ENCODE data around the gene ST7L. TPM values are rescaled to one million over a fixed set of nuclear protein-coding genes. Genes with fewer than 3 reads are reported as not detected.

Gene ST7L
- polyA plus RNA-seq, 2 of the 4 experiments (the other 2 are of a cell fraction): 10.5 to 10.8 TPM

DNA sequence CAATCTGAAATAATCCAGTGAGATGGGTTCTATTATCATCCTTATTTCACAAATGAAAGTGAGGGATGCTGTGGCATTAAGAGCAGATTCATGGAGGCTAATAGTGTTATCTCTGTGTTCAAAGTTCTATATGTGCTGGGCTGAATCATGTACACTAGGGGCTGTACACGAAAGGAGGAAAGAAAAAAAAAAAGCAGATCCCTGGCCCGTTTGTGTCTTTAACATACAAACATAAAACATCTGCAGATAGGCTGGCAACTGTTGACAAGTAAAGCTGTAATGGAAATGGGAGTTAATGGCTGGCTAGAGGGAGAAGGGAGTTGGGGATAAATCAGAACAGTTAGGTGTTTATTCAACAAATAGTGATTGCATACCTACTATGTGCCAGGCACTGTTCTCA, 107.0 kb downstream of the ST7L start:
- Histone ChIP-seq H3K4me2 (no peak overlapping the region), H3K4me1 (peaks cover 9% of the 10 kb centered on the region; the same call in 1 of the 3 replicates), H3K9me3 (no peaks in the 10 kb centered on the region), H3K4me3 (no peak overlapping the region), H3K27ac (no peak overlapping the region)
- 33% methylated on average over 2 of the region's 2 CpGs for WGBS (ENCODE audit: missing lambda C conversion rate)
- ATAC-seq (no peak), DNase-seq (ENCODE audit: low read depth in 1 of 2, low spot score in 1 of 2) (no peak), FAIRE-seq (no peak)
- TF ChIP-seq HOXB13 (CRISPR knock-in tag; IDR thresholded peaks at IDR 0.05; ENCODE audit: low read depth) (no peak), POLR2A (IDR thresholded peaks at IDR 0.05; ENCODE audit: low read length) (no peak), FOSB (CRISPR knock-in tag; IDR thresholded peaks at IDR 0.05) (no peak), RFX5 (IDR thresholded peaks at IDR 0.05) (no peak), NR3C1 (IDR thresholded peaks at IDR 0.05) (no peak), ZC3H11A (IDR thresholded peaks at IDR 0.05) (no peak), NPAS2 (CRISPR knock-in tag; IDR thresholded peaks at IDR 0.05; ENCODE audit: borderline replicate concordance) (no peak), MAFK (IDR thresholded peaks at IDR 0.05; ENCODE audit: partially characterized antibody) (no peak)
- TF ChIP-seq, protein P1, sequence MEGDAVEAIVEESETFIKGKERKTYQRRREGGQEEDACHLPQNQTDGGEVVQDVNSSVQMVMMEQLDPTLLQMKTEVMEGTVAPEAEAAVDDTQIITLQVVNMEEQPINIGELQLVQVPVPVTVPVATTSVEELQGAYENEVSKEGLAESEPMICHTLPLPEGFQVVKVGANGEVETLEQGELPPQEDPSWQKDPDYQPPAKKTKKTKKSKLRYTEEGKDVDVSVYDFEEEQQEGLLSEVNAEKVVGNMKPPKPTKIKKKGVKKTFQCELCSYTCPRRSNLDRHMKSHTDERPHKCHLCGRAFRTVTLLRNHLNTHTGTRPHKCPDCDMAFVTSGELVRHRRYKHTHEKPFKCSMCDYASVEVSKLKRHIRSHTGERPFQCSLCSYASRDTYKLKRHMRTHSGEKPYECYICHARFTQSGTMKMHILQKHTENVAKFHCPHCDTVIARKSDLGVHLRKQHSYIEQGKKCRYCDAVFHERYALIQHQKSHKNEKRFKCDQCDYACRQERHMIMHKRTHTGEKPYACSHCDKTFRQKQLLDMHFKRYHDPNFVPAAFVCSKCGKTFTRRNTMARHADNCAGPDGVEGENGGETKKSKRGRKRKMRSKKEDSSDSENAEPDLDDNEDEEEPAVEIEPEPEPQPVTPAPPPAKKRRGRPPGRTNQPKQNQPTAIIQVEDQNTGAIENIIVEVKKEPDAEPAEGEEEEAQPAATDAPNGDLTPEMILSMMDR (IDR thresholded peaks at IDR 0.05): no peak
- TF ChIP-seq, protein P2, sequence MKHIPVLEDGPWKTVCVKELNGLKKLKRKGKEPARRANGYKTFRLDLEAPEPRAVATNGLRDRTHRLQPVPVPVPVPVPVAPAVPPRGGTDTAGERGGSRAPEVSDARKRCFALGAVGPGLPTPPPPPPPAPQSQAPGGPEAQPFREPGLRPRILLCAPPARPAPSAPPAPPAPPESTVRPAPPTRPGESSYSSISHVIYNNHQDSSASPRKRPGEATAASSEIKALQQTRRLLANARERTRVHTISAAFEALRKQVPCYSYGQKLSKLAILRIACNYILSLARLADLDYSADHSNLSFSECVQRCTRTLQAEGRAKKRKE (CRISPR knock-in tag; IDR thresholded peaks at IDR 0.05; ENCODE audit: low read depth): no peak
- ChIA-PET POLR2A (no interaction called here), CTCF (interaction anchor here (6.2 kb wide), 1 partner anchor 10 kb away, joined by 36 read pairs; no protein-coding TSS in a partner anchor)

DNA sequence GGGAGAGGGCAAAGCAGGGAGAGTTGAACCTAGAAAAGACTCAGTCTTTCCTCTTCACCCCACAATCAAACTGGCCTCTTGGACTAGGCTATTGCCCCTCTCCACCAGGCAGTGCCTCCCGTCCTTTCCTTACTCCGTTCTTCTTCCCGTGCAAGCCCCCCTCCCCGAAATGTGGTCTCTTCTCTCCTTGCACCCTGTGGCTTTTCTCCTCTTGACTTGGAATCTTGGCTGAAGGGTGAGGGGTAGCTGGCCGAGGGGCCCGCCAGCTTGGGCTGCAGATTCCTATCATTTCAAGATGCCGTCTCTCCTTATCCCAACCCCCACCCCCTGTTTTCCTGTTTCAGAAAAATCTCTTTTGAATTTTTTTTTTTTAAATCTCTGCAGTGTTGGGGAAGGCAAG, 108.6 kb downstream of the ST7L start:
- TF ChIP-seq EHMT2 (IDR thresholded peaks at IDR 0.05; ENCODE audit: low read depth) (no peak), CEBPB (IDR thresholded peaks at IDR 0.05) (no peak)
- TF ChIP-seq, protein P3, sequence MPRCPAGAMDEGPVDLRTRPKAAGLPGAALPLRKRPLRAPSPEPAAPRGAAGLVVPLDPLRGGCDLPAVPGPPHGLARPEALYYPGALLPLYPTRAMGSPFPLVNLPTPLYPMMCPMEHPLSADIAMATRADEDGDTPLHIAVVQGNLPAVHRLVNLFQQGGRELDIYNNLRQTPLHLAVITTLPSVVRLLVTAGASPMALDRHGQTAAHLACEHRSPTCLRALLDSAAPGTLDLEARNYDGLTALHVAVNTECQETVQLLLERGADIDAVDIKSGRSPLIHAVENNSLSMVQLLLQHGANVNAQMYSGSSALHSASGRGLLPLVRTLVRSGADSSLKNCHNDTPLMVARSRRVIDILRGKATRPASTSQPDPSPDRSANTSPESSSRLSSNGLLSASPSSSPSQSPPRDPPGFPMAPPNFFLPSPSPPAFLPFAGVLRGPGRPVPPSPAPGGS (IDR thresholded peaks at IDR 0.05): no peak
- H3K9me3 ChIP-seq: no peaks in the 10 kb centered on the region
- WGBS (ENCODE audit: missing lambda C conversion rate): 84% methylated on average over 7 of the region's 7 CpGs
- ChIA-PET POLR2A (no interaction called here), CTCF (interaction anchor here (0.8 to 1.4 kb wide), 2 partner anchors 9 to 120 kb away, joined by 3 to 8 read pairs; no protein-coding TSS in a partner anchor)
- DNase-seq (ENCODE audit: low read depth in 1 of 2, low spot score in 1 of 2): no peak
- no peak overlapping the region for H3K27ac ChIP-seq
- no peak overlapping the region for H3K4me3 ChIP-seq
- ATAC-seq: no peak
- H3K4me2 ChIP-seq: no peak overlapping the region
- peaks cover 3% of the 10 kb centered on the region; the same call in 1 of the 3 replicates for H3K4me1 ChIP-seq
- no peak for FAIRE-seq

DNA sequence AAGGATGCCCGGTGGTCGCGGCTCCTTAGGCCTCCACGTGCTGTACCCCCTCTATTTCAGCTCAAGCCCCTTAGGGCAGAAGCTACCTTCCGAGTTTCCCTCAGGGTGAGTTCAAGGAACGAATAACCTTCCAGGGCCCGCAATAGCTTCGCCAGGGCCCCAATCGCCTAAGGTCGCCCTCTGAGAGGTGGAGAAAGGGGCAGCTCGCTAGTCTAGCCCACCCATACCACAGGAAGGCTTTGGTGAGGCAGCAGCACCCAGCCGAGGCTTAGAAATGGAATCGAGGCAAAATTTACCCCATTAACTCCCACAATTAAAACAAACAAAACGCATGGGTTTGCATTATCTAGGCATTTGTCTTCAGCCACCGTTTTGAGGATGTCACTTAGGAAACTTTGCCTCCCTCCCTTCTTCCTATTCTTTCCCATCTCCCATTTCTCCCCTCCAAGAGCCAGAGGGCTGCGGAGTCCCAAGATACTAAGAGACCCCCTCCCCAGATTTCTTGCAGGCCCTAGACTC, 109.2 kb downstream of the ST7L start:
- 88% methylated on average over 12 of the region's 16 CpGs for WGBS (ENCODE audit: missing lambda C conversion rate)
- ATAC-seq: no peak
- TF ChIP-seq, protein P4, sequence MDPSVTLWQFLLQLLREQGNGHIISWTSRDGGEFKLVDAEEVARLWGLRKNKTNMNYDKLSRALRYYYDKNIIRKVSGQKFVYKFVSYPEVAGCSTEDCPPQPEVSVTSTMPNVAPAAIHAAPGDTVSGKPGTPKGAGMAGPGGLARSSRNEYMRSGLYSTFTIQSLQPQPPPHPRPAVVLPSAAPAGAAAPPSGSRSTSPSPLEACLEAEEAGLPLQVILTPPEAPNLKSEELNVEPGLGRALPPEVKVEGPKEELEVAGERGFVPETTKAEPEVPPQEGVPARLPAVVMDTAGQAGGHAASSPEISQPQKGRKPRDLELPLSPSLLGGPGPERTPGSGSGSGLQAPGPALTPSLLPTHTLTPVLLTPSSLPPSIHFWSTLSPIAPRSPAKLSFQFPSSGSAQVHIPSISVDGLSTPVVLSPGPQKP (IDR thresholded peaks at IDR 0.05; ENCODE audit: low read depth, low read length): no peak
- TF ChIP-seq FOSL2 (IDR thresholded peaks at IDR 0.05): no peak
- no peak for TF ChIP-seq FOSL2 (CRISPR knock-in tag; IDR thresholded peaks at IDR 0.05)
- no peak for TF ChIP-seq ZC3H11A (IDR thresholded peaks at IDR 0.05)
- no peak for FAIRE-seq
- Histone ChIP-seq H3K9me3 (no peaks in the 10 kb centered on the region), H3K4me2 (no peak overlapping the region), H3K27ac (no peak overlapping the region), H3K4me3 (no peak overlapping the region), H3K4me1 (0 out of 3 replicates have a peak, but pooled peaks cover 2% of the 10 kb centered on the region)
- CTCF ChIA-PET: interaction anchor here (0.8 kb wide), 2 partner anchors 8 to 105 kb away, joined by 3 read pairs; no protein-coding TSS in a partner anchor
- DNase-seq (ENCODE audit: low read depth in 1 of 2, low spot score in 1 of 2): no peak
- POLR2A ChIA-PET: no interaction called here
